ENCODE measurements around the gene DNAJC5G.
"Not testable (repeated sequence)": the region's sequence is repeated elsewhere in the genome, so short reads cannot be mapped to it uniquely, and the experiment has no call there.

DNAJC5G gene

DNA sequence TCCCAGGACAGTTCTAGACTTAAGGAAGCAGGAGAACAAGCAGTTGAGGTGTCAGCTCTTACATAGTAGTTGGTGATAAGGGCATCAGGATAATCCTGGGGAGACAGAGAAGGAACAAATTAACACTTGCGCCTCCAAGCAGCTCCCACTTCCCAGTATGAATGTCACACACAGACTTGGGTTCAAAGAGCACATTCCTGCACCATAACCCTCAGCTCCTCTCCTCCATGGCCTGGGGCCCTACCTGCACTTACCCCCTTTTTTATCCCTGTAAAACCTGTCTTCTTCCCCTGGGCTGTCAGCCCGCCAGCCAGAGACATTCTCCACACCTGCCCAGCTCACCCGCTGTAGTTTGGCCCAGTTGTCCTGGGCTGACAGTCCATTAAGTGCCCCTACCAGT is 36.9 kb downstream of the DNAJC5G start:
- no peak for DNase-seq

GRCh38 chr2:27313882-27314645 is 38.8 kb downstream of the DNAJC5G start:
- DNase-seq: no peak

DNA sequence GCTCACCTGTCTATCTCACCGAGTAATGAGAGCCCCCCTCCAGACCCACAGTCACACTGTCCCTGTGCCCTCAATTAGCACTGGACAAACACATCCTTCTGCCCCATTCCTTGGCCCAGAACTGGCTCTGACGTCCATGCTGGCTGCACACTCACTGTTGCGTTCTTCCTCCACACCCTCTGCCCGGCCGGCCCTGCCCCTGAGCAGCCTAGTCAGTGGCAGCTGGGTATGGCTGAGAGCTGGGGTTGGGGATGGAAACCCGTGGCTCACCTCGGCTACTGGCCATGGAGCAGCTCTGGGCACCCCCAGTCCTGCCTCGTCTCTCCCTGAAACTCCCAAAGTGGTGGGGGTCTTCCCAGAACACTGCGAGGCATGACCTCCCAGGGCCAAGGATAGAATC is 39.5 kb downstream of the DNAJC5G start:
- no peak for DNase-seq

- no peak for DNase-seq
These were observed 39.9 kb downstream of the DNAJC5G start for GRCh38 chr2:27315122-27315521.

DNA sequence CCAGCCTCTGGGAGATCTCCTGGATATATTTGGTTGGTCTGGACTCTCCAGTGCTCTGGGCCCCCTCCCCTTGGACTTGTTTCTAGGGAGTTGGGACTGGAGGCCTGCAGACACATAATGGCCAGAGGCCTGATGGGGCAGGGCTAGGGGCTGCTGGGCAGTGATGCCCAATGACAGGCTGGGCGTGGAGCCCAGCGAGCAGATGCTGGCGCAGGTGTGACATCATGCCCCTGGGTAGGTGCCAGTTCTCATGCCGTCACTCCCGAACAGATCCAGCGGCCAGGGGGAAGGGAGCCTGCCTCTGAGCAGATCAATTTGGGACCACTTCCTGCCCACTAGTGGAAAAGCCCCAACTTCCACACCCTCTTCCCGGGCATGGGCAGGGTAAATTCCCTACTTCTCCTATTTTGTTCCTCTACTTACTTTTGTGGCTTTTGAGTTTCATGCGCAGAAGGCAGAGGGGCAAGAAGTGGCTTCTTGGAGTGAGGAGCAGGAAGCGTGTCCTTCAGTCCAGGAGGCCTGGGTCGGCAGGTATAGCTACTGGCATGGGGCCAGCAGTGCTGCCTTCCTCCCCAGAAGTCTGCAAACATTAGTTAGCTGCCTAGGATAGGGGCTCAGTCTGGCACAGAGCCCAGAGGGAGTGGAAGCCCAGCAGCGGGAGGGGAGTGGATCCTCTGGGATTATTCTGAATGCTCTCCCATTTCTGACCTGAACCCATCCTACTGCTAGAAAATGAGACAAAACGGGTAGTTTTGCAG is 41.6 kb downstream of the DNAJC5G start:
- peak in 8 of 14 donors; percentile 5 to 59 (median 9) for DNase-seq

GRCh38 chr2:27319839-27320238 is 44.6 kb downstream of the DNAJC5G start:
- not testable (repeated sequence) for DNase-seq

- DNase-seq: peak in 5 of 14 donors; percentile 0 to 79 (median 7)
These were observed 45.8 kb downstream of the DNAJC5G start for GRCh38 chr2:27320958-27321543.

- peak in 3 of 14 donors; percentile 29 to 44 (median 36) for DNase-seq
These were observed 47.1 kb downstream of the DNAJC5G start for GRCh38 chr2:27322301-27322765.

GRCh38 chr2:27322766-27323595 is 47.7 kb downstream of the DNAJC5G start, which contains the start of gene MPV17:
MPV17 (minus strand) TSS chr2:27323097; CDS start chr2:27322517, 580 bp downstream.
- peak; percentile 61 to 92 (median 86) for DNase-seq

GRCh38 chr2:27323596-27324285 is 48.5 kb downstream of the DNAJC5G start:
- peak in 1 of 14 donors; percentile 18 for DNase-seq

DNA sequence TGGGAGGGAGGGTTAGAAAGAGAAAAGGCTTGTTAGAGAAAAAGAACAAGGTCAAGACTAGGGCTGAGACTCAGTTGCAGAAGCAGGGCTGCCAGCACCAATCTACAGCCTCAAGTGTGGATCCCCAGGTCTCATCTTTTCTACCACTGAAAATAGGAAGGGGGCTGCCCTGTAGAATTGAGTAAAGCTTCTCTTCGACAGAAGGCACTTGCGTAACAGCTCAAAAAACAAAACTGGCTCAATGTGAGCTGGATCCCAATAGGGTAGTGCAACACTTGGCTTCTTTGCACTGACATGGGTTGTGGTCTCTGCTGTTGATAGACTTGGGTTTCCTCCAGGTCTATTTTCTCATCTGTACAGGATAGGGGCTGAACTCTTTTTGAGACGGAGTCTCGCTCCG is 49.5 kb downstream of the DNAJC5G start:
- no peak for DNase-seq

All from C1 segment of cervical spinal cord (tissue), 14 donors.